Mucosa of rectum (tissue), 2 donors: ENCODE data around the gene GDI2.
"Not testable (repeated sequence)": the region's sequence is repeated elsewhere in the genome, so short reads cannot be mapped to it uniquely, and the experiment has no call there.

Experiments used
- H3K27ac ChIP-seq, 2 donors: one replicate each; pipeline ENCODE4 v1.7.0; 2013; ENCODE audit warnings: inconsistent platforms in 2 of 2, low read depth in 2 of 2, low read length in 2 of 2
- H3K27me3 ChIP-seq, 2 donors: one replicate each; pipeline ENCODE4 v1.7.0; 2013; ENCODE audit warnings: low read length in 2 of 2; ENCODE audit not compliant: control insufficient read depth in 2 of 2, insufficient read depth in 2 of 2
- H3K36me3 ChIP-seq, 2 donors: one replicate each; pipeline ENCODE4 v1.7.0; 2013; ENCODE audit warnings: low read length in 2 of 2; ENCODE audit not compliant: control insufficient read depth in 2 of 2, insufficient read depth in 2 of 2
- H3K4me1 ChIP-seq, 2 donors: one replicate each; pipeline ENCODE4 v1.7.0; 2013; ENCODE audit warnings: low read length in 2 of 2, mild to moderate bottlenecking in 1 of 2; ENCODE audit not compliant: control insufficient read depth in 2 of 2, insufficient read depth in 2 of 2
- H3K4me3 ChIP-seq, 2 donors: one replicate each; pipeline ENCODE4 v1.7.0; 2013; ENCODE audit warnings: low read length in 2 of 2
- H3K9ac ChIP-seq, 2 donors: one replicate each; pipeline ENCODE4 v1.7.0; 2013; ENCODE audit warnings: low read length in 2 of 2, low read depth in 1 of 2, mild to moderate bottlenecking in 1 of 2
- H3K9me3 ChIP-seq, 2 donors: one replicate each; pipeline ENCODE4 v1.7.0; 2013; ENCODE audit warnings: low read length in 2 of 2; ENCODE audit not compliant: control insufficient read depth in 2 of 2
- donor health status: healthy.
- donor health status: Normal muscosa, but diverticular disease.

Gene GDI2

DNA sequence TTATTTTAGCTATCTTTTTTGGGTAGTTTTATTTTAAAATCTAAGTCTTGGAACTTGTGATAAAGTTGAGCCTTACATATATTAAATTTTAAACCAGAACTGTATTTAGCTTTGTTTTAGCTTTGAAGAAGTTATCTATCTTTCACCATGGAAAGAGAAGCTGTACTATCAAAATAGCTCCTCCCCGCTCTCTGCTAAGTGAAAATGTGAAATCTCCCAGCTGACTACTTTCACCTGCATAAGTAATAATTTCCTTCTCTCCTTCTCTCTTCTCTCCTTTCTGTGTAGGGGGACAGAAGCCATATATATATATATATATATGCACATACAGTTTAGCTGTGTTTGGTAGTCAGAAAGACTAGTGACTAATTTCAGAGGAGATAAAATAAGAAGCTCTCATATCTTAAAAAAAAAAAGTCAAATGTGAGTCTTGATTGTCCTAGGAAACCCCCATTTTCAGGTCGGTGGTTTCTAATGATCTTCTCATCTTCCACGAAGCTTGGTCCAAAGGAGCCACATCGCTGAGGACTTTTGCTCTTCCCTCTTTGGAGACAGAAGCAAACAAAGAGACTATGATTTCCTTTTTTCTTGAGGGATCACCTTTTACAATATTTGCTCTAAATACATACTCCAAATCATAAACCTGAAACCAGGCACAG is 30.6 kb upstream of the GDI2 start:
- no peaks in the 10 kb centered on the region for H3K27me3 ChIP-seq
- H3K4me1 ChIP-seq = peaks cover 0 to 7% of the 10 kb centered on the region in 2 donors
- H3K9me3 ChIP-seq = no peaks in the 10 kb centered on the region
- no peaks in the 10 kb centered on the region for H3K36me3 ChIP-seq
- H3K9ac ChIP-seq = no peak overlapping the region
- no peak overlapping the region for H3K27ac ChIP-seq
- no peak overlapping the region for H3K4me3 ChIP-seq

DNA sequence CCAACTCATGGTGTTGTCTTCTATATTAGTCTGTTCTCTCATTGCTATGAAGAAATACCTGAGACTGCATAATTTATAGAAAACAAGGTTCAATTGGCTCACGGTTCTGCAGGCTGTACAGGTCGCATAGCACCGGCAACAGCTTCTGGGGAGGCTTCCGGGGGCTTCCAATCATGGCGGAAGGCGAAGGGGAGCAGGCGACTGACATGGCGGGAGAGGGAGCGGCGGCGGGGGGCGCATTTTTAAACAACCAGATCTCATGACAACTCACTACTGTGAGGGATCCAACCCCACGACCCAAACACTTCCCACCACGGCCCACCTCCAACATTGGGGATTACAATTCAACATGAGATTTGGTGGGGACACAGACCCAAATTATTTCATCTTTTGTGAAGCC is 28.7 kb upstream of the GDI2 start:
- no peaks in the 10 kb centered on the region for H3K9me3 ChIP-seq
- H3K9ac ChIP-seq = no peak overlapping the region
- no peak overlapping the region for H3K27ac ChIP-seq
- H3K27me3 ChIP-seq = no peaks in the 10 kb centered on the region
- no peaks in the 10 kb centered on the region for H3K36me3 ChIP-seq
- no peak overlapping the region for H3K4me3 ChIP-seq
- H3K4me1 ChIP-seq = peaks cover 0 to 7% of the 10 kb centered on the region in 2 donors

DNA sequence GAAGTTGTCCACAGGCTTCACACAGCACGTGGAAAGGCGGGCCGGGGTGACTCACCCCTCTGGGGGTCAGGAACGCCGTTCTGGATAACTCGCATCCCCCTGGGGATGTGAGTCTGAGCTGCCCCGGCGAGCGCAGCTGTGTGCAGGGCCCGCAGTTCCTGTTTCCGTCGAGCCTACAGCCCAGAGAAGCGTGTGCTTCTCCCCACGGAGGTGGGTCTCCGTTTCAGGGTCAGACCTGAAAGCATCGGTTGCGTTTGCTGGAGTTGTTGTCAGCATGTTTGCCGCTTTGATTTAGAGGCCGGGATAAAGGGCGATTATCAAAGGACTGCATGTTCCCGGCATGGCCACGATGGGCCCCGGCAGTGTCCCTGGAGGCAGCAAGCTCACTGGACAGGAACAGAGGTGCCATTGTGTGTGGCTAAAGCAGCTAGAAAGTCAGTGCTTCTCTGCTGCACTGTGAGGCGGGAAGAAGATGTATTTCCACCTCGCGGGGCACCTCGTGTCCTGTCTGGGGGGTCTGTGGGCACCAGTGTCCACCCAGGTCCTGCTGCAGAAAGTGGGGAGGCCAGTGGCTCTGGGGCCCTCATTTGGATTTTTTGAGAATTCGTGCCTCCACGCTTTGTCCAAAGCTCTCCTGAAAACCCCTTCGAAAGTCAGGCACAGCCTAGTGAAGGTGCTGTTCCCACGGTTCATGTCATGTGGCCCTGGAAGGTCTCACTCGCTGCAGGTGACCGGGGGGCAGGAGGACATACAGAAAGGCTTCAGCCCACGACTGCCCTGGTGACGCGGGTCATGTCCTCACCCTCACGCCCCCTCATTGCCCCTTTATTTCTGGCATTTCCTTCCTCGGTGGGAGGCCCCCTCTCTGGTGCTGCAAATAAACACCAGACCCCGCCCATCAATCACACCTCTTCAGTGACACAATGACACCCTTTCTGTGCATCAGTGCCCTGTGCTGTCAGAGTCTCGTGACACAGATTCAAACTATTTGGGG is 27.4 kb upstream of the GDI2 start:
- Histone ChIP-seq H3K4me1 (peaks cover 0 to 7% of the 10 kb centered on the region in 2 donors), H3K27me3 (no peaks in the 10 kb centered on the region), H3K36me3 (no peaks in the 10 kb centered on the region), H3K9me3 (no peaks in the 10 kb centered on the region), H3K4me3 (peak overlapping the region in 1 of 2 donors; percentile 5), H3K27ac (peak overlapping the region in 1 of 2 donors; percentile 61), H3K9ac (no peak overlapping the region)

DNA sequence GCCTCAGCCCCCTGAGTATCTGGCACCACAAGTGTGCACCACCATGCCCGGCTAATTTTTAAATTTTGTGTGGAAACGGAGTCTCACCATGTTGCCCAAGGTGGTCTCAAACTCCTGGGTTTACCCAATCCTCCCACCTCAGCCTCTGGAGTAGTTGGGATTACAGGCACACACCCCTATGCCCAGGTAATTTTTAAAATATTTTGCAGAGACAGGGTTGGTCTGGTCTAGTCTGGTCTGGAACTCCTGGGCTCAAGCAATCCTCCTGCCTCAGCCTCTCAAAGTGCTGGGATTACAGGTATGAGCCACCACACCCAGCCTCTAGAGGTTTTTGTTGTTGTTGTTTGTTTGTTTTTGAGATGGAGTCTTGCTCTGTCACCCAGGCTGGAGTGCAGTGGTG is 22.9 kb upstream of the GDI2 start:
- not testable (repeated sequence) for H3K4me1 ChIP-seq, H3K27ac ChIP-seq, H3K9me3 ChIP-seq, H3K9ac ChIP-seq, H3K27me3 ChIP-seq, H3K36me3 ChIP-seq, H3K4me3 ChIP-seq

DNA sequence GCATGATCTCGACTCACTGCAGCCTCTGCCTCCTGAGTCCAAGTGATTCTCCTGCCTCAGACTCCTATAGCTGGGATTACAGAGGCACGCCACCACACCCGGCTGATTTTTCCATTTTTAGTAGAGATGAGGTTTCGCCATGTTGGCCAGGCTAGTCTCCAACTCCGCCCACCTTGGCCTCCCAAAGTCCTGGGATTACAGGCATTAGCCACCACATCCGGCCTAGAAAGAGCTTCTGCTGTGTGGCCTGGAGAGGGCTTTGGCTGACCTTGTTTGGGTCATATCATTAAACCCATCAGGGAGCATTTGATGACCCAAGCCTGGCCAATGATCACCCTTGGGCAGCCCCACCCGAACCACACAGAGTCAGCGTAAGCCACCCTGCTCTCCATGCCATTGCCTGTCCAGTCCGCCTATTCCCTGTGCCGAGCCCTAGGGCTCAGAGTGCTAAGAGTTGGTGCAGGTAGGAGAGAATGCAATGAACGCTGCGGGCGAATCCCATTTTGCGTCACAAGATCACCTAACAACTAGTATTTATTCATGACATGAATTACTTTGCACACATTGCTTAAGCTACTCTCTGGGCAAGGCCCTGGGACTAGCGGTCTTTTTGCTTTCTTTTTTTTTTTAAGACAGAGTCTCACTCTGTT is 22.3 kb upstream of the GDI2 start:
- Histone ChIP-seq H3K27ac (no peak overlapping the region), H3K4me1 (peaks cover 0 to 4% of the 10 kb centered on the region in 2 donors), H3K27me3 (no peaks in the 10 kb centered on the region), H3K4me3 (no peak overlapping the region), H3K36me3 (no peaks in the 10 kb centered on the region), H3K9me3 (no peaks in the 10 kb centered on the region), H3K9ac (no peak overlapping the region)

DNA sequence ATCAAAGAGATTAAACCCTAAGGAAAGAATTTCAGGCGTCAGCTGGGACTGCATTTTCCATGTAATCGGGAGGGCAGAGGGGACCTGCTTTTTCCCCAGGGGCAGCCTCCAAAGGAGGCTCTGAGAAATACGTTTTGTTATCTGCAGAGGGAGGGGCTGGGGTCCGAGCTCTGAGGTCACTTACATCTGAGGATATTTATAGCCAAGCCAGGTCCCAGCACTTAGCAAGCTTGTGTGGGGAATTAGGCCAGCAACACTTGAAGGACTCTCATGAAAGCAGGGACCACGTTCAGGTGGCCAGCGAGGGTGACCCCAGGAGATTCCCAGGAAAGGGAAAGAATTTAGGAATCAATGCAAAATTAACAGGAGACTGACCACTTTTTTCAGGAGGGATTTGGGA is 20.6 kb upstream of the GDI2 start:
- no peaks in the 10 kb centered on the region for H3K27me3 ChIP-seq
- H3K27ac ChIP-seq = no peak overlapping the region
- H3K36me3 ChIP-seq = no peaks in the 10 kb centered on the region
- H3K9ac ChIP-seq = no peak overlapping the region
- H3K9me3 ChIP-seq = no peaks in the 10 kb centered on the region
- peaks cover 0 to 4% of the 10 kb centered on the region in 2 donors for H3K4me1 ChIP-seq
- H3K4me3 ChIP-seq = no peak overlapping the region

DNA sequence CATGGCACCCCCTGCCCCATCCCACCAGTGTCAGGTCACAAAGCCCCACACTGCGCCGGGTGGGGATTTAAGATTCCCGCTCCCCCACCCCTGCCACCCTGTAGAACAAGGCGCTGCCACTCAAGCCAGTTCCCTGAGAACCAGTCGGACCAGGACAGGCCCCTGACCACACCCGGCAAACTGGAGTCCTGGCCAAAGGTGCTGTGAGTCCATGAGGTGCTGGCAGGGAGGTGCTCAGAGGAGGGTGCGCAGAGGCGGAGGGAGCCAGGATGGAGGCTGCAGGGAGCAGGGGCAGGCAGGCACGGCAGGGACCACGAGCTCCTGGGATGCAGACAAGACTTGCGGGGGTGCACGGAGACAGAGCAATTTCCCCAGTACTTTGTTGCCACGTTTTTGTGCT is 19.7 kb upstream of the GDI2 start:
- peak overlapping the region; percentile 41 to 45 for H3K4me3 ChIP-seq
- no peak overlapping the region for H3K9ac ChIP-seq
- H3K36me3 ChIP-seq = no peaks in the 10 kb centered on the region
- no peaks in the 10 kb centered on the region for H3K9me3 ChIP-seq
- H3K4me1 ChIP-seq = peaks cover 0 to 4% of the 10 kb centered on the region in 2 donors
- H3K27ac ChIP-seq = no peak overlapping the region
- no peaks in the 10 kb centered on the region for H3K27me3 ChIP-seq

DNA sequence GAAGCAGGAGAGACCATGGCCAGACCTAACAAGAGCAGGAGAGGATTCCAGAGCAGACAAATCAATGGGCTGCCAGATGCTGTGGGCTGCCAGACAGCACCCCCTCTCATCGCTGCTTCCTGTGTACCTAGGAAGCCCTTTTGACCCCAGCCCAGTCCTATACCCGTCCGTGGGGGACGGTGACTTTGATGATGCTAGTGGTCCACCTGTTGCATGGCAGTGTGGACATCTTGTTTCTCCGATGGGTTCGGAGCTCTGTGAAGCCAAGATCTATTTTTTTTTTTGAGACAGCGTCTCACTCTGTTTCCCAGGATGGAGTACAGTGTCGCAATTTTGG is 18.2 kb upstream of the GDI2 start:
- H3K27ac ChIP-seq = no peak overlapping the region
- H3K9ac ChIP-seq = no peak overlapping the region
- no peaks in the 10 kb centered on the region for H3K27me3 ChIP-seq
- no peaks in the 10 kb centered on the region for H3K36me3 ChIP-seq
- peaks cover 0 to 4% of the 10 kb centered on the region in 2 donors for H3K4me1 ChIP-seq
- H3K4me3 ChIP-seq = no peak overlapping the region
- H3K9me3 ChIP-seq = no peaks in the 10 kb centered on the region

DNA sequence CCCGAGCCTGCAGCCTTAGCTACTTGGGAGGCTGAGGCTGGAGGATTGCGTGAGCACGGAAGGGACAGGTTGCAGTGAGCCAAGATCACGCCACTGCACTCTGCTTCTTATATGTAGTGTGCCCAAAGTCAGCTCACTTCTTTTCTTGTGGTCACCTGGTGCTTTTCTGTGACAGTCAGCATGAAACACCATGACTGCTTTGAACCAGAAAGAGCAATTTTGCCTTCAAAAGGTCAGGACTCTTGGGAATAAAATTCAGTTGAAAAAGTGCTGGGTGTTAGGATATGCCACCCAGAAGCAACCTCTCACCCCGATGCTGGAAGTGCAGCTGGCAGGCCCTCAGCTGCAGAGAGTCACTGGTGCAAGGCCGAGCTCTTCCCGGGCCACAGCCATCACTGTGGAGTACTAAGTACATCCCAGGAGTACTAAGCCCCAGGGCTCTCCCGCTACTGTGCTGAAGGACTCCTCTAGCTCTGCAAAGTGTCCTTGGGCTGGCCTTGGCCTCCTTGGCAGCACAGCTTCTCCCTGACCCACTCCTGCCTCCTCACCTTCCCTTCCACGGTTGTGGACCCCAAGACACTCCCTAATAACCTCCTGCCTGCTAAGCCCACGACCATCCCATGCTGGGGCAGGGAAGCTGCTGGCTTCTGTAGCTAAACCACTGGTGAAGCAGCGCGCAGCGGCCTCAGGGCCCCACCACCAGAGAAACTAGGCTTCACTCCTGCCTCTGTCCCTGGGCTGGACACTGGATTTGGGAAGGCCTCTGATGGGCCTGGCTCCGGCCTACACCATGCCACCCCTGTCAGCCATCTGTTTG is 17.6 kb upstream of the GDI2 start:
- Histone ChIP-seq H3K27ac (no peak overlapping the region), H3K9me3 (no peaks in the 10 kb centered on the region), H3K4me1 (peaks cover 0 to 4% of the 10 kb centered on the region in 2 donors), H3K9ac (no peak overlapping the region), H3K27me3 (no peaks in the 10 kb centered on the region), H3K4me3 (no peak overlapping the region), H3K36me3 (no peaks in the 10 kb centered on the region)
